Retina (tissue), 1 donor: ENCODE results near the gene ATXN10.

ENCODE experiments used
- DNase-seq: peaks from one replicate; pipeline ENCODE4 v3.0.0-alpha.2; 2016

ATXN10 gene

DNA sequence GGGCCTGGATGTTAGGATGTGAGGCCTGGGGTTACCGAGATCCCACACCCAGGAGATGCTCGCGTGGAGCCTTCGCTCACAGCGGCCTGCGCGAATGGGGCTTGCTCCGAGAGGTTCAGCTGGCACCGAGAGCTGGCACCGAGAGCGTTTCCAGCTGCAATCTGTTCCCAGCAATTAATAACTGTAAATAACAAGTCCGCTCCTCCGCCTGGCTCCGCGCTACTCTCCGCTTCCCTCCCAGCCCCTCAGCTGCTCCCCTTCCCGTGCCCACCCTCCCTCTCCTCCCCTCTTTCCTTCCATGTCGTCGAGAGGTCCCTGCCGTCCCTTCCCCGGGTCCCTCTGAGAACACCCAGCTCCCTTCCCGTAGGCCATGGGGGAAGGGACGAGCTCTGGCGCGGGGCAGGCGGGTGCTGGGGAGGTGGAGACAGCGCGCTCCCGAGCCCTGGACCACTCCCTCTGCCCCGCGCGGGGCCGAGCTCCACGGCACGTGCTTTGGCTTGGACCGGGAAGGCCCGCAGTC lies 194.6 kb downstream of the ATXN10 start:
- DNase-seq: no peak

DNA sequence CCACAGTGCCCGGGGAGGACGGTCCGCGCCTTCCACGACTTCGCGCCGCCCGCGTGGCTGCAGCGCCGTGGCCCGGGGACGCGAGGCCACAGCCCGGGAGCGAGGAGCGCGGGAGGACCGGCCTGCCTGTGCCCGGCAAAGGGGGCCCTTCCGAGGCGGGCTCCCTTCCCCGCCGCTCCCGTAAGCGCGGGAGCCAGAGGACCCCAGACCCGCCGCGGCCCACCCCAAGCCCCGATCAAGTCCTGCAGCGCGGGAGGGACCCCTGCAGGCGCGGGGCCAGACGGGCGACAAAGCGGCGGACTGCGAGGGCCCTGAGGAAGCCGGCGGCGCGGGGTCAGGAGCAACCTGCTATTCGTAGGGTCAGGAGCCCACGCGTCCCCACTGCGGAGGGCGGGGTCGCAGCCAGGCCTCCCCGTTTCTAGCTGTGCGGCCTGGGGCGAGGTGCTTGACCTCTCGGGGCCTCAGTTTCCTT lies 195.0 kb downstream of the ATXN10 start:
- DNase-seq: peak; percentile 69

DNA sequence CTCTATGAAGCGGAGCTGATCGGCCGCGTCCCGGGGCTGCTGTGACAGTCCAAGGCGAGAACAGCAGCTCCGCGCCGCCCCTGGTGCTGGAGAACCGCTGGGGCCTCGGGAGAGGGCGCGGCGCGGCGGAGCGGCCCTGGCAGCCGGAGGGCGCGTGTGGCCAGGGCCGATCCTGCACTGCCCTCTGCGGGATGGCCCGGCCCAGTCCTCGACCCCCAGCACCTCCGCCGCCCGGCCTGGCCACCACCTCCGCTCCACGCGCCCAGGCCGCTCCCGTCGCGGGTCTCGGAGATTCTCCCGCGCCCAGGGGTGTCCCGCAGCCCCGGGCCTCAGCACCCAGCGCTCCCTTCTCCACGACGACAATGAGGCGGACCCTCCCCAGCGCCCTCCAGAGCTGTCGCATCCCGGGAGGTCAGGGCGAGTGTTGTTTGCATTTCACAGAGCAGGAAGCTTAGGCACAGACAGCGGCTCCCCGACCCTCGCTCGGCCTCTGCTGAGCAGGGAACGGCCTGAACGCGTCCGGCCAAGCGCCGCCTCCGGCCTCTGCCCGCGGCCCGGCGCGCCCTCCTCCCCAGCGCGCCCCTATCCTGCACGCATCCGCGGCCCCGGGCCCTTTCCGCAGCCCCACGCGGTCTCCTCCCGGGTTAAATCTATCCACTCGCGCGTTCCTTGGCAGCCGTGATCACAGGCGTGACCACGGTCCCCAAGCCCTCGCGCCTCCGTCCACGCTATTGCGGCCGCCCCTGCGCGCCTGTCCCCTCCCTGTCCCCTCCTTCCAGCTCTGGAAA lies 195.7 kb downstream of the ATXN10 start:
- DNase-seq: peak; percentile 76

DNA sequence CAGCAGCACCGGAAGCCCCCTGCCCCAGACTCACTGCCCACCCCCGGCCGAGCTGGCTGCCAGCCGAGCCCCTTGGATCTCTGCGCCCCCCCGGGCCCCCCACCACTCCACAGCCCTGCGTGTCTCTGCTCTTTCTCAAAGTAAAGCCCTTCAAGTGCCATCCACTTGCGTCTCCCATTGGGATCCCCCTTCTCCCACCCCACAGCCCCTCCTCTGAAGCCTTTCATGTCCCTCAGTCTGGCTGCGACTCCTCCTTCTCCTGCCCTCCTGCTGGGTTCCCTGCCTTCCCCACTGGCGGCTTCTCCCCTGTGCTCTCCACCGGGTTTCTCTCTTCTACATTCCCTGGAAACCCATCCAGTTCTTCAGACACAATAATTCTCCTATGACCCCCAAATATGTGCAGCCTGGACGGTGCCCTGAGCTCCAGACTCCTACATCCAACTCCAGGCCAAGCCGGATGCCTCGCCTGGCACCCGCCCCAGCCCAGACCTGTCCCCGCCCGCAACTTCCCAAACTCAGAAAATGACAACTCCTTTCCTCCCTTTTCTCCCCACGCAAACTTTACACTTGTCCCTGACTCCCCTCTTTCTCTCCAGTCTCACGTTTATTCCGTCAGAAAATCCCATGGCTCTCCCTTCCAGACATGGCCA lies 196.4 kb downstream of the ATXN10 start:
- DNase-seq: no peak

DNA sequence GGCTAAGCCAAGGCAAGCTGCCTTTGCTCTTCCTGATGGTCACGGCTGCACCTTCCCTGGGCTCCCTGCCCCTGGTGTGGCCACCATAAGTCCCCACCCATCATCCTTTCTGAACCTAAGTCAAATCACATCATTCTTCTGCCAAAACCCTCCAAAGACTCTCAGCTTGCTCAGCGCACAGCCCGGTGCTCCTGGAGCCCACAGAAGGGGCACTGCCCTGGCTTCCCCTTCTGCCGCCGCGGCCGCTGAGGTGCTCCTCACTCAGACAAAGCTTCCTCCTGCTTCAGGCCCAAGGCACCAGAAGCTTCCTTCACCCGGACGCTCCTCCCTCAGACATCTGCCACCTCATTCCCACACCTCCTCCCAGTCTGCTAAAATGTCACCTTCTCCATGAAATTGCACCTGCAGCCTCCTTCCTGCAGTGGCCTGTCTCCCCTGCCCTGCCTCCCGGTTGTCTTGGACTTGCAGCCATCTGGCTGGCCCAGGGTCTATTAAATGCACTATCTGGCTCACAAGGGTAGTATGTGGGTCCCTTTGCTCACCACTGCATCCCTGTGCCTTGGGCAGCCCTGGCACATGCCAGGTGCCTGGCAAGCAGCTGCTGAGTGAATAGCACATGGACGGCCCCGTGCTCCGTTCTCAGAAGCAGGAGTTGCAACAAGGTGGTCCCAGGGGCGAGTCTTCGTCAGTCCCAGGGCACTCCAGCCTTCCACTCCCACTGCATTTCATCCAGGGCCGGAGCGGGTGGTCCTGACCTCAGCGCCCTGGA lies 197.1 kb downstream of the ATXN10 start:
- DNase-seq: no peak

DNA sequence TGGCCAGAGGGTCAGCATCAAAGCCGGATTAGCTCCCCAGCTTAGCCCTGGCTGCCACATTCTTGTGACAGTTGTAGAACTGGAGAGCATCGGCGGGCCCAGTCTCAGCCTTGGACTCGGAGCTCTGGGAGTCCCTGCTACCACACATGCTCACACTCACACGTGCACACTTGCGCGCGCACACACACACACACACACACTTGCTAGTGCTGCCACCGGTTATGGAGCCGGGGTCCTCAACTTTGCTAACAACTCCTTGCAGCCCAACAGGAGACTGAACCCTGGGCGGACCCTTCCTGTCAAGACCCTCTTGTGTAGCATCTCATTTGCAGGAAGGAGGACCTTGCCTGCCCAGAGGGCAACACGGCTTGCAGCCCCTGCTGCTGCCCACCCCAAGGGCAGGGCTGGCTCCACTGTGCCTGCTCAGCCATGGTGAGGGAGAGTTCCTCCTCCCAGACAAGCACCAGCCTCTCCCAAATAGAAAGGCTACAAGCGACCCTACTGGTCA lies 197.8 kb downstream of the ATXN10 start:
- no peak for DNase-seq

DNA sequence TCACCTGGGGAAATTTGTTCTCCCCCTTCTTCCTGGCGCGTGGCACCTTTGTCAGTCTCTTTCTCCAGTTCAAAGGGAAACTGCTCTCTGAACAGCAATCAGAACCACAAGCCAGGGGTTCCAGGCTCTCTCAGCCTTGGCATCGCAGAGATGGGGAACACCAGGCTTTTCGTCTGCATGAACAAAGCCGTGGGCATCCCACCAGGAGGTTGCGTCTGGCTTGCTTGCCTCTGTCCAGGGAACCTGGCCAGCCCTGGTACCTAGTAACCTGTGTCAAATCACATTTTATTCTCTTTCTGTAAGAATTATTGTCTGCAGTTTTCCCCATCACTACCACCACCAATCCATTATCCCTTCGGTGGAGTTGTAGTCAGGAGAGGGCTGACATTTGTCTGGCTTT lies 198.4 kb downstream of the ATXN10 start:
- no peak for DNase-seq

DNA sequence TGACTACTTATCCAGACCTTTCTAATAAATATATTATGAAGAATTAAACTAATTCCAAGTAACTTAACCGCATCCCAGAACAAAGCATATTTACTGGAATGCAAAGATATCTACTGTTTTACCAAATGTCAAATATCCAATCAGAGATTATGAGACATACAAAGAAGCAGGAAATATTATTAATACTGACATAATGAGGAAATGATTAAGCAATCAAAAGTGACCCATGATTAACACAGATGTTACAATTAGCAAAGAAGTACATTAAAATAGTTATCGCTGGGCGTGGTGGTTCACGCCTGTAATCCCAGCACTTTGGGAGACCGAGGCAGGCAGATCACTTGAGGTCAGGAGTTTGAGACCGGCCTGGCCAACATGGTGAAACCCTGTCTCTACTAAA lies 200.1 kb downstream of the ATXN10 start:
- no peak for DNase-seq

DNA sequence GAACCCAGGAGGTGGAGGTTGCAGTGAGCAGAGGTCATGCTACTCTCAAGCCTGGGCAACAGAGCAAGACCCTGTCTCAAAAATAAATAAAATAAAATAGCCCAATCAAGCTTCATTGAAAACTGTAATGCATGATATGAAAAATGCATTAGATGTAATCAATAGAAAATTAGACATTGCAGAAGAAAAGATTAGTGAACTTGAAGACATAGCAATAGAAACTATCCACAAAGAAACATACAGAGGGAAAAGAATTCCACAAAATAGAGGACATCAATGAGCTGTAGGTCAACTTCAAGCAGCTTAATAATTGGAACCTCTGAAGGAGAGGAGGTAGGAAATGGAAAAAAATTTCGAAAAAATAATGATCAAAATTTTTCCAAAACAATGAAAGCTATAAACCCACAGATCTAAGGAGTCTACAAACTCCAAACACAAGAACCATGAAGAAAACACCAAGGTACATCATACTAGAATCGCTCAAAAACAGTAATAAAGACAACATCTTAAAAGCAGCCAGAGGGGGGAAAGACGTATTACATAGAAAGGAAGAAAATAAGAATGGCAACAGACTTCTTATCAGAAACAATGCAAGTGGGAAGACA lies 201.1 kb downstream of the ATXN10 start:
- no peak for DNase-seq

DNA sequence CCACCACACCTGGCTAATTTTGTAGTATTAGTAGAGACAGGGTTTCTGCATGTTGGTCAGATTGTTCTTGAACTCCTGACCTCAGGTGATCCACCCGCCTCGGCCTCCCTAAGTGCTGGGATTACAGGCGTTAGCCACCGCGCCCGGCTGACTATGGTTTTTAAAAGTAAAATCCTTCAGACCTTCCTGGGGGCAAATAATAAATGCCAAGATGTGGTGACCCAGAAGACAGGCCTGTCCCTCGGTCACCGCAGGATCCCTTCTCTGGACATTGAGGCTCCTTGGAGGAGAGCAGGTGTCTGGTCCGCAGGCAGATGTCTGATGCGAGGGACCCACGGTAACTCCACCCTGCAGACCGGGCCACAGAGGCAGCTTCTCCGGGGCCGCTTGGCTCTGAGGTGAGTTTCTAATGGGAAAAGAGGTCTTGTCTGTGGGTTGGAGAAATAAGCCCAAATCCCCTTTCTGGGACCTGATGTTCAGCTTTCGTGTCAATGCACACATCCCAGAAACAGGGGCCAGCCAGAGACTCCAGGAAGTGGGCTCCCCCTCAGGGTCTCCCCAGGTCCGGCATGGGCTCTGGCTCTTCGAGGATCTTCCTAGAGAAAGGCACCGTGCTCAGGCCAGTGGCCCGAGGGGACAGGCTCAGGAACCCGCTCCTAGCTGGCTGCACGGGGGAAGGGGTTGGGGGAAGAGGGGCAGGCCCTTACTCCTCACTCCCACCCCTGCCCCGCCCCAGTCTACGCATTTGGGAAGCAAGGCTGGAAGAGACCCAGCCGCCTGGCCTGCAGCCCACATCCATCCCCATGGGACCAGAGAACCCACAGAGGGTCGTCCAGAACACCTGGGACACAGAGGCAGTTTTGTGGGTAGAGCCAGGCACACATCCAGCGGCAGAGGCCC lies 204.8 kb downstream of the ATXN10 start:
- DNase-seq: no peak

DNA sequence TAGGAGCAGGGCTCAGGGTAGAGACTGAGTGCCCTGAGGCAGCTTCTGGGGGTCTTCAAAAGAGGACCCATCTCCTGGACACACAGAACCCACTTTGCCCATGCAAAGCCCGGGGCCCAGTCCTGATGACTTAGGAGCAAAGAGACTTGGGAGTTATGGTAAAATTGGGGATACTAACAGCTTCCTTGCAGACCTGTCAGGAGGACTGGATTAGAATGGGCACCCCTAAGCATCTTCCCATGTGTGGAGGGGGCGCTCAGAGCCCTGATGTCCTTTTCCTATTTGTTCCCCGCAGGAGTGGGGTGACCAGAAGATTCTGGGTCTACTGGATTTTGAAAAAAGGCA lies 205.4 kb downstream of the ATXN10 start:
- no peak for DNase-seq

DNA sequence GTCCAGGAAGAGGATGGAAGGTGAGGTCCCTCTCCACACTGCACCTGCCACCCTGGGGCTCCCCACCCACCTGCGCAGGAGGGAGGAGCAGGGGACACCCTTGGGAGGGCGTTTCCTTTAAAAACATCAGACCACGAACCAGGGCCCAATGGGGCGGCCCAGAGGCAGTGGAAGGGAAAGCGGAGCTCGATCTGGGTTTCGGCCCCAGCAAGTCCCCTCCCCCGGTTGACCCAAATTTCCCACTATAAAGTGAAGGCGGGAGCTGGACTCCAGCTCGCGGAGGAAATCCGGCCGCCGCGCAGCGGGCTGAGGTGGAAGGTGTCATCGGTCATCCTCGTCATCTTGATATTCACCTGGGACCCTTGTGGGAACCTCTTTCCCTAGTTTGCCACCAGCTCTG lies 206.0 kb downstream of the ATXN10 start:
- DNase-seq: no peak

DNA sequence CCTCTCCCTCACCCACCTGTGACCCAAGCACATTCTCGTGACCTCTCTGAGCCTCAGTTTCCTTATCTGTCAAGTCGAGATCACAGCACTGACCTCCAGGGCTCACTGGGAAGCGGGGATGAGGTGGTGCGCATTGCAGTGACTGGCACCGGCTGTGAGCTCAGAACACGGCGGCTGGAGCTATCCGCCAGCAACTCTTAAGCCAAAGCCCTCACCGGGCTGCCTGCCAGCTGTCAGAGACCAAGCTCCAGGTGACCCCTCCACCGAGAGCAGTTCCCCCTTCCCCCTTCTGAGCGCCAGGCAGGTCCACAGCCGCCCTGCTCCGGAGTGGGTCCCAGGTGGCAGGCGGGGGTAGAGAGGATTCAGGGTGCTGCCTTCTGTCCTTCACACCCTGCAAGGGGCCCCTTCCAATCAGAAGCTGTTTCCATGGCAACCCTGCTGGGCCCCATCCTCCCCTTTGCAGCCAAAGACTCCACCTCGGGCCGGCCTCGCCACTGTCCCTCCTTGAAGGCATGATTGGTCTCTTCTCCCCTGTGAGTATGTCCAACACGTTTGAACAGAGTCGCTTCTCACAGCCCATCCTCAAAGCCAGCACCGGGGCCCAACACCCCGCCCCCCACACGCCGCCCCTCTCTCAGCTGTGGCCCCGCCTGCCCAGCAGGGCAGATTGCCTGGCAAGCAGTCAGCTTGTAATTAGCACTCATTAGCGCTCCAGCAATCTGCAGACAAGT lies 206.6 kb downstream of the ATXN10 start:
- peak; percentile 77 for DNase-seq

DNA sequence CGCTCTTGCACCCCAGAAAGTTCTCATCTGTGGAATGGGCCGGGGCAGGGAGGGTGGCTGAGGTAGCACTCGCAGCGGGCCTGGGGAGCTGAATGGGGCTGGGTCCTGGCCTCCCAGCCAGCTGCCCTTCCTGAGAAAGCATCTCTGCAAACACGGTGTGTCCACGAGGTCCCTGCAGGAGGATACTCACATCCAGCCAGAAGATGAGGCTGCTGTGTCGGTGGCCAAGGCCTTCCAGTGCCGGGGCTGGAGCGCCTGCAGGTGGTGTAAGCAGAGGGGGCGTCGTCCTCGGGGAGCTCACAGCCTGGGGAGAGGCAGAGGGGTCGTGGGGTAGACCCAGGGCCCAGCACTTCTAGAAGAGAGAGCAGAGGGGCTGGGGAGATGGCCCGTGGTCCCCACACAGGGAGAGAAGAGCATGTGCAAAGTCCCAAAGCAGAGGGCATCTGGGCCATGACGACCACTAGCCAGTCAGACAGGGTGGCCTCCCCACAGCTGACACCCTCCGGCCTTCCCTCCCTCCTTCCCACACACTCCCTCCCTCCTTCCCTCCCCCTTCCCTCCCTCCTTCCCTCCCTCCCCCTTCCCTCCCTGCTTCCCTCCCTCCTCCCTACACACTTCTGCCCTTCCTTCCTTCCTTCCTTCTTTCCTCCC lies 207.4 kb downstream of the ATXN10 start:
- peak; percentile 63 for DNase-seq

DNA sequence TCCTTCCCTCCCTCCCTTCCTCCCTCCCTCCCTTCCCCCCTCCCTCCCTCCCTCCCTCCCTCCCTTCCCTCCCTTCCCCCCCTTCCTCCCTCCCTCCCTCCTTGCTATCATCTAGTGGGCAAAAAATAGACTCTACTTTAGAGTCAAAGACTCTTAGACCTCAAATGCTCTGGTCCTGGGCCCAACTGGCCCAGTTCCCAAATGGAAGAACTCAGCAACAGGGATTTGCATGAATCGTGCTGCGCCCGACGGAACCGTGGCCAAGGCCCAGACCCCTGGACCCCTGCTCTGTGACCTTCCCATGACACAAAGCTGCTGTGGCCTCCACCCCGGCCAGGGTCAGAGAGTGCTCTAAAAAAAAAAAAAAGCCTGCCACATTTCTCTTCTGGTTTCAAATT lies 207.9 kb downstream of the ATXN10 start:
- DNase-seq: no peak

DNA sequence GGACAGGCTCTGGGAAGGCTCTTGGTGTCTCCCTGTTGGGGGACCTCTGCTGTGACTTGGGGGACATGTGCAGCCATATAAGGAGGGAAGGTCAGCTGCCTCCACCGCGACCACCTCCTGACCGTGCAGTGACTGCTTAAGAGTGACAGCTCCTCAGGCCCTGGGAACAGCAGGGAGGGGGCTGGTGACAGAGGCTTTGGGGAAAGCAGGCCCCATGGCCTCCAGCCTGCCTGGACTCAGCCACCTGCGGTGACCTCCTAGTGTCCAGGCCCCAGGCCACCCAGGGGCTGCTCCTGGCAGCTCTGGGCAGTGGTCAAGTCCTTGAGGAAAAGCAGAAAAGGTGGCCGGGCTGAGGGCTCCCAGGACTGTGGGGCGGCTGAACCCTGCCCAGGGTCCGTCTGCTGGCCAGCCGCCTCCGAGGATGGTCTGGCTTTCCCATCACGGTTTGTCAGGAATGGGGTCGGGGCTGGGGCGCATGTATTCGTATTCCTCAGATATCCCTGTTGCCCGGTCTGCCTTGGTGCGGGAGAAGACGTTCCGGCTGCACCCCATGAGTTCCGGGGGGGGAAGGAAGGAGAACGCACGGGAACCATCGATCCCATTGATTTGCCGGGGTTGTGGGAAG lies 208.6 kb downstream of the ATXN10 start:
- DNase-seq: peak; percentile 73

DNA sequence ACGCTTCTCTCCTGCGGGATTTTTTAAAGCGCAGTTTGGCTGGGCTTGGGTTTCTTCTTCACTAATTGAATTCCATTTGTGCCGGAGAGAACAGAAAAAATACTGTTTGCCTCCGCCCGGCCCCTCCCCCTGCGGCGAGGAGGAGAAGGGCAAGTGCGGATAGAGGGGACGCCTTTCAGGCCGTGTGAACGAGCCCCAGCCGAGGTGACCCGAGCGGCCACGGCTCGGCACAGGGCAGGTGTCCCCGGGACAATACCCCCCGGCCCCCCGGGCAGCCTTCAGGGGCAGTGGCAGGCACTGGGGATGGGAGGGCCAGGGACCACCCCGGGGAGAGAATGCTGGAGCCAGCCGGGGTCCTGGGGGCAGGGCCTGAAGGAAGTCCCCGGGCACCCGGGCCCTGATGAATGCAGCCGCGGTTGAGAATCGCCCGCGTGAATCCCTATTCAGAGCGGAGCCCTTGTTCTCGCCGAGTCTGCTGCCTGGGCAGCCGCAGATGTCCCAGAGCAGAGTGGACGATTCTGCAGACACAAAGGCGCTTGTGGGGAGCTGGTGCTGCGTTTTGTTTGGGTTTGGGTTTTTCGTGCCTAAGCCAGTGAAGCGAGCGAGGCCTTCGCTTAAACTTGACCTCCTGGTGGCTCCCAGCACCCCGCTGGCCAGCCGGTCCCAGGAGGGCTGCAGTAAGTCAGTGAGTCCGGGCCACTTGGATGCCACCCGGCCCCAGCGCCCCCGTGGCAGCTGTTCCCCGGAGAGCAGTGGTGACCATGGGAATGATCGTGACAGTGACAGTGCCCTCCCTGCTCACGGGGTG lies 209.3 kb downstream of the ATXN10 start:
- DNase-seq: peak; percentile 83

DNA sequence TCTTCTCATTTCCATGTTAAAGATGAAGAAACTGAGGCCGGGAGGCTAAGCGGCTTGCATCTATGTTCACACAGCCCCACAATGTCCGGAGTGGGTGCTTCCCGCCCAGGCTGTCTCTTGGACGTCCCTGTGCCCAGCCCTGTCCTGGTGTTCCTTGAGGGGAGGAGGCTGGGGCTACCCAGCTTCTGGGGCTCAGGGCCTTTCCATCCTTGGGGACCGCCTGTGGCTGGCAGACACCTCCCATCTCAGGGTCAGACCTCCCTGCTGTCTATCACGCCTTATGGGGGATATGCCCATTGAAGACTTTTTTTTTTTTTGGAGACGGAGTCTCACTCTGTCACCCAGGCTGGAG lies 209.9 kb downstream of the ATXN10 start:
- no peak for DNase-seq
